SKM-1 treated with dmso at 0.1 percent for 144 hours (cell line): ENCODE measurements around the gene RASAL2.
"Not testable (repeated sequence)": the region's sequence is repeated elsewhere in the genome, so short reads cannot be mapped to it uniquely, and the experiment has no call there.

Experiments
- DNase-seq: peaks from one replicate; lab custom pipeline; 2025; ENCODE audit not compliant: unreplicated experiment; lab: John Stamatoyannopoulos, UW

RASAL2 gene

DNA sequence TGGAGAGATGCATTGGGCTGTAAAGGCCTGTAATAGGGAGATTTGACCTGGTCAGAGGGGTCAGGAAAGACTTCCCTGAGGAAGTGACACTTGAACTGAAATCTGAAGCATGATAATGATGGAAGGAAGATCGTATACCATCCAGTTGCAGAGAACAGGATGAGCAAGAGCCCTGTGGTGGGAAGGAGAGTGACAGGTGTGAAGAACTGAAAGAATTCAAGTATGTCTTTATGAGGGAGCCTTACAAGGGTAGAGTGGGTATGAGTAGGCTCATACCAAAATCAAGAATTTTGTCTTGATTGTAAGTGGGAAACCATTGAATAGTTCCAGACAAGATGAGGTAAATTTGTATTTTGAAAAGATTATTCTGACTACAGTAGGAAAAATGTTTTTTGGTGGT is 129.4 kb downstream of the RASAL2 start:
- no peak for DNase-seq

DNA sequence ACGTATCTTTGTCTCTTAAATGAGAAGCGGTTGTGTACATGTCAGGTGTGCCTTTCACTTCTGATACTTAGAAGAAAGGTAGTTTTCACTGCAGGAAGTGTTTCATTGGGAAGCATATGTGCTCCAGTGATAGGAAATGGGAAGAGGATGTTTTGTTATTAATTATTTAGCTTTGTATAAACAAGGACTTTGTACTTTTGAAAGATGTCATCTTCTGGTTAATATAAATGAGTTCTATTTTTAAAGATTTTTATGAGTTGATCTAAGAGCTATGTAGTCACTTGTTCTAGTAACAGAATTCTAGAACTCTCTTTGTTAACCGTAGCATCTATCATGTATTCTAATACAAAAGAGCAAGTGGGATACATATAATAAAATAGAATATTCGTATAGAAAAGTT is 130.5 kb downstream of the RASAL2 start:
- no peak for DNase-seq

DNA sequence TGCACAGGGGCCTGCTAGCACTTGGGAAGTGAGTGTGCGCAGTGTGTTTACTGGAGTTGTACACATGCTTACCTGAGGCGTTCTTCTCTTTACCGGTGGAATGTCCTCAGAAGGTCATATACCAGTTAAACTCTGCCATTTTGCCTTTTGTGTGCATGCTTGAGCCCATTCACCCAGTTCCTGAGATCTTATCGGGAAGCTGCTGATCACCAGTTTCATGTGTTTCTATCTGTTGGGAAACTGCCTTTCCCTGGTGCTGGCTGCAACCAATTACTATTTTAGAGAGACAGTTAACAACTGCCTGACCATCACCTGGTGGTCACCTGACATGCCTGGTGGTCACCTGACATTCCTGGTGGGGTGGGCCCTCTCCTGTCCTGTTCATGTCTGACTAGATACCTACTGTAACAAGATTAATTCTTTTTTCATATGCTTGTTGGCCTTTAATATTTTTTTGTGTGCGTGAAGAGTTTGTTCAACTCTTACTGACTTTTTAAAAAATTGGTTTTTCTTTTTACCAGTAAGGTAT is 137.0 kb downstream of the RASAL2 start:
- DNase-seq, result no peak

DNA sequence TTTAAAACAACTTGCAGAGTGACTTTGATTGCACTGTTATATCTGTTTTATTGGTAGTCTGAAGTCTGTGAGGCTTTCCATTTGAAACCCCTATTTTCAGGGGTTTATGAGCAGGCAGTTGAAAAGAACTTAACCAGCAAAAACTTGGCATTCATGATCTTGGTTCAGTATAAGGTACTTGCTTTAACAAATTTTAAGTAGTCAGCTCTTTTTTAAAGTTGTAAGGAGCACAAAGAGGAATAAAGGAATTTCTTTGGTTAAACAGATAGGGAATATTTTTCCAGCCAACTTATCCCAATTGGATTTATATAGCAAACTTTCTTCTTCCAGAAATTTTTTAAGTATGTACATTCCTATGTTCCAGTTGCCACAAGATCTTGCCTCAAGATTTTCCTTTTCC is 138.2 kb downstream of the RASAL2 start:
- no peak for DNase-seq

DNA sequence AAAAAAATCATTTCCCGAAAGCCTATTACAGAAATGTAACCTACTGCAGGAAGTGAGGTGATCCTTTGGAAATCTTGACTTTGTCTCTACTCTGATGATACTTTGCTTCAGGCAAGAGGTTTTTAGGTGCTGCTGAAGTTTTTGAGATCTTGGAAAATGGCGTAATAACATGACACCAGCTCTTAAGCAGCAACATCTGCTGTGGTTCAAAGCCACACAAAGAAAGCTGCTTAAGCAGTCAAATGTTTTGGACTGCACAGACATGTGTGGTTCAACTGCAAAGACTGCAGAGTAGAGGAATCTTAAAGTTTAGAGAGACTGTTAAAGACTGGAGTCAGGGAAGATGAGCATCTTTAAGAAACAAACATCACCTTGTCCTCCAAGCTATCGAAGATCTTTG is 139.0 kb downstream of the RASAL2 start:
- DNase-seq, result no peak

DNA sequence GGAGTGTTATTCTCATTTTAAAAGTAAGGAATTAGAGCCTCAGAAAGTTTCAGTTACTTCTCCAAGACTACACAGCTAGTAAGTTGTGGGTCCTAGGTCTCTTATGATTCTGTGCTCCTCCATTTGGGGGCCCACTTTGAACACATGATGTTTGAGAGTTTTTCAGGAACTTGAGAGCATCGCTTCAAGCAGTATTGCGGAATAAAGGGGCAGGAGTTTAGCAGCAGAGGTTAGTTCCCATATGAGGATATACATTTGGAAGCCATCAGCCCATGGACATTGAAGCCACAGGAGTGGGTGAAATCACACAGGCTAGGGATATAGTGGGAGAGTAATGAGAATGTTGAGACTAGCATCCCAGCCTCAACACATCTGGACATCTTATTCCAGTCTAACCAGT is 143.2 kb downstream of the RASAL2 start:
- no peak for DNase-seq

DNA sequence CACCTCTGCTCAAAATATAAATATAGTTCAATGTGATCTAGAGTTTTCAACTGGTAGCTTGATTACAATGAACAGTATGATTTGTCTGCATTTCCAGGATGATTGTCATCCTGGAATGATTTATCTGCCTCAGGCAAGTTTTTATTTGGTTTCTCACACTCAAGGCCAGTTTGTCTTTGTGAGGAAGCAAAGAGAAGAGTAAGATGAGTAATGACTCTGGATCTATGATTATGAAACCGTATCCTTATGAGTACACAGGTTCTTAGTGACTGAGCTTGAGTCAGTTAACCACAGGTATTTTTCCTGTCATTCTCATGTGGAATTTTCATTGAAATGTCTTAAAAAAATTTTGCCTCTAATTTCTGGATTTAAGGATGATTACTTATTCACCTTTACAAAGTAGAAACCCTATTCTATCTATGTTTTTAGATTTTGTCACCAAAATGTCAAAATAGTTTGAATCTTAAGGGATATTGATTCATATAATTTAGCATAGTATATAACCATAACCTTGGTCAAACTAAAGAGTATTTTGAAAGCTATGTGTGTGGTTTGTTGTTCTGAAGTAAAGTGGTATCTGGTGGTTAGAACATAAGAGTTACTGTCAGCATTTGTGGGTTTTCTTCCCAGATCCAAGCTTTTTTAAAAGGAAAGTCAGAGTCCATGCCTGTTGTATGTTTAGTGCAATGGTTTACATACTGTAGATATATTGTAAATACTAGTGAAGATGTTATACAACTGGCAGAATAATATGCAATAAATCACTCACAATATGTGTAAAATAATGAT is 145.0 kb downstream of the RASAL2 start:
- peak; percentile 47 for DNase-seq

DNA sequence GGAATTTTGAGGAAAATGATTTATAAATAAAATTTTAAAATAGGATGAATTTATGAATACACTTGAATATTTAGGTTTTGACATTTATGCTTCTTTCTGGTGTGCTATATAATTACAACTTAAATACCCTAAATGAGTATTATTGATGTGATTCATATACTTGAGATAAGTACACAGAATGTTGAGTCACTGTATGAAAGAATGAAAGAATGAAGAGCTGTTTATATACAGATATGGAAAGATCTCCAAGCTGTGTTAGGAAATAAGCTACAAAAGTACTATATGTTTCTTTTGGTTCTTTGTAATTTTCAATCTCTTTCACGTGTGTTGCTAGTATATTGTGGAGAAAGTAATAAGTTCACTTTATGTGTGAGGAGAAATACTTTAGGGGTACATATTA is 147.2 kb downstream of the RASAL2 start:
- DNase-seq, result no peak

DNA sequence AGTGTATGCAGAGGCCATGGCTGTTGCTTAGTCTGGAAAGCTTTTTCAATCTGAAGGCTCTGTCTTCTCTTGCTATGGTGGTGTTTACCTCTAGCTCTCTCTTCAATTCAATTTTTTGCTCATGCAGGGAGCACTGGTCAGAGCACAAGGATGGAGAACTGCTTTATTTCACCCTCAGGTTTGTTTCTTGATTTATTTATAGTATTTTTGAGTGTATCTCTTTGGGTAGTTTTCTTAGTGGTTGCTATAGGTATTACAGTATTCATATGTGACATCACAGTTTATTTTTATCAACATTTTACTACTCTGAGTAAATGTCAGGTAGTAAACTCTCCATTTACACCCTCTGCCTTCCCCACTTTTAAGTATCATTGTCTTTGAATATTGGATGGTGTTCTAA is 147.9 kb downstream of the RASAL2 start:
- DNase-seq, result no peak

DNA sequence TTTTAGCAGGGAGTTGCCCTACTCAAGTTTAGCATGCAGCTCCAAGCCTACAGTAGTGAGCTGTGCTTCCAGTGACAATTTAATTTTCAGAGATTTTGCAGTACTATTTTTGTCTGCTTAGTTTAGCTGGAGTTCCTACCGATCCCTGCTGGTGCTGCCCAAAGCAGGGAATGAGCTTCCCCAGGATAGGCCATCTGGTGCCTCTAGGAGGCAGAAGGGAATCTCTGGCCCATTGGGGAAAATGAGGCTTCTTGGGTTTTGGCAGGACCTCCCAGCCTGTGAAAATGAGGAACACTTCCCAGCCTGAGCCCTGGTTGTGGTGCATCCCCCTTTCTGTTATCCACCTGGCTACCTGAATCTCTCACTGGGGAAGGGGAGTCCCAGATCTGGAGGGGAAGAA is 149.2 kb downstream of the RASAL2 start:
- no peak for DNase-seq

DNA sequence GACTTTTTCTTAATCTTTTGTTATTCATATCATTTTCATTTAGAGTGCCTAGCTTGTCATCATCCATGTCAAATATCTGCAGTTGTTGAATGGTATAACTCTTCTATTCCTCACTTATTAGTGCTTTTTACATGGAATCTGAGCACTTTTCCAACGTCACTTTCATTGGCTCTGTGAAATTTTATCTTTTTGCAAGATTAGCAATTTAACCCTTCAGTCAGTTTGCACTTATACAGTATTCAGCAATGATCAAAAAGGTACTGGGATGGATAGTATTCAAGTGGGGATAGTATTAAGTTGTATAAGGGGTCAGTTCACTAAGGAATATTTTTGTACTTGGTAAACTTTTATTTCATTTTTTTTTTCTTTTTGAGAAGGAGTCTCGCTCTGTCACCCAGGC is 150.0 kb downstream of the RASAL2 start:
- no peak for DNase-seq

DNA sequence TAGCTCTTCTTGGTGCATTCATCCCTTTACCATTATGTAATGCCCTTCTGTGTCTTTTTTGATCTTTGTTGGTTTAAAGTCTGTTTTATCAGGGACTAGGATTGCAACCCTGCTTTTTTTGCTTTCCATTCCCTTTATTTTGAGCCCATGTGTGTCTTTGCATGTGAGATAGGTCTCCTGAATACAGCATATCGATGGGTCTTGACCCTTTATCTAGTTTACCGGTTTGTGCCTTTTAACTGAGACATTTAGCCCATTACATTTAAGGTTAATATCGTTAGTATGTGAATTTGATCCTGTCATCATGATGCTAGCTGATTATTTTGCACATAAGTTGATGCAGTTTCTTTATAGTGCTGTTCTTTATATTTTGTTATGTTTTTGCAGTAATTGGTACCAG is 154.4 kb downstream of the RASAL2 start:
- DNase-seq, result not testable (repeated sequence)

DNA sequence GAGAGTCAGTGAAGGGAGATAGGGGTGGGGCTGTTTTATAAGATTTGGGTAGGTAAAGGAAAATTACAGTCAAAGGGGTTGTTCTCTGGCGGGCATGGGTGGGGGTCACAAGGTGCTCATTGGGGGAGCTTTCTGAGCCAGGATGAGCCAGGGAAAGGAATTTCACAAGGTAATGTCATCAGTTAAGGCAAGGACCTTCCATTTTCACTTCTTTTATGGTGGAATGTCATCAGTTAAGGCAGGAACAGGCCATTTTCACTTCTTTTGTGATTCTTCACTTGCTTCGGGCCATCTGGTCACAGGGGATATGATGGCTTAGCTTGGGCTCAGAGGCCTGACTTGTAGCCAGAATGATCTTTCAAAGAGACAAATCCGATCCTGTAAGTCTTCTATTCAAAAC is 159.7 kb downstream of the RASAL2 start:
- DNase-seq, result not testable (repeated sequence)

DNA sequence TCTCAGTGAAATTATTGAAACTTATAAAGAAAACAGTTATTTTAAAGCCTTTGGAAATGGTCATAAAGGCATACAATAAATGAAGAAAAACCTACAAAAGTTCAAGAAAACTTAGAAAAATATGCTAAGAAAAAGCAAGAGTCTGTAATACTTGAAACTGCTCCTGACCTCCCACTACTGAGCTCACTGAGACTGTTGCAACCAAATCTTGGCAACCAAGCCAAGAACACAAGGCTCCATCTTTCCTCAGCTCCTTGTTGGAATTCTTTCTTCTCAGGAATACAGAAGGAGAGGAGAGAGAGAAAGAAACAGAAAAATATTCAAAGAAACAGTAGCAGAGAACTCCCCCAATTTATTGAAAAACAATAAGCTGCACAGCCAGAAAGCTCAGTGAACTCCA is 160.5 kb downstream of the RASAL2 start:
- DNase-seq, result no peak

DNA sequence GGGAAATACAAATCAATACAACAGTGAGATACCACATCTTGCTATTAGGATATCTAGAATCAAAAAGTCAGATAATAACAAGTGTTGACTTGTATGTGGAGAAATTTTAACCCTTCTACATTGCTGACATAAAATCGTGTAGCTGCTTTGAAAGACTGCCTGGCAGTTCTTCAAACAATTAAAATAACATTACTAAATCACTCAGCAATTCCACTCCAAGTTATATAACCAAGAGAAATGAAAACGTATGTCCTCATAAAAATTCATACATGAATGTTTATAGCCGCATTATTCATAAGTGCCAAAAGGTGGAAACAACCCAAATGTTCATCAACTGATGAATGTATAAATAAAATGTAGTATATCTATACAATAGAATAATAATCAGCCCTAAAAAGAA is 164.6 kb downstream of the RASAL2 start:
- no peak for DNase-seq

DNA sequence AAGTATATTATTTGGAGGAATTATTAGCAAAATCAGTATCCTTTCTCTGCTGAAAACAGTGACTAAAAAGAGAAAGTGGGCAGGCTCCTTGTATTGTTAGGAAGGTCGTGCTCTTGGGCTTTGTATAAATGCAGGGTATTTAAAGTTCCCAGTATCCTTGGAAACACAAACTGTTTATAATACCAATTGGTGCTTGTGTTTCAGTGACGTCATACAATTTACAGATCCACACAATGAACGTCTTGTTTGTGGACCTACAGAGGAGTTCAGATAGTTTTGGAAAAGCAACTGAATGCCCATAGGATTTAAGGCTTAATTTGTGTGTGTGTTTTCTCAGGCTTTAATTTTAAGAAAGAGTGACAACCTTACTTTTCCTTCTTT is 168.2 kb downstream of the RASAL2 start:
- DNase-seq, result no peak

DNA sequence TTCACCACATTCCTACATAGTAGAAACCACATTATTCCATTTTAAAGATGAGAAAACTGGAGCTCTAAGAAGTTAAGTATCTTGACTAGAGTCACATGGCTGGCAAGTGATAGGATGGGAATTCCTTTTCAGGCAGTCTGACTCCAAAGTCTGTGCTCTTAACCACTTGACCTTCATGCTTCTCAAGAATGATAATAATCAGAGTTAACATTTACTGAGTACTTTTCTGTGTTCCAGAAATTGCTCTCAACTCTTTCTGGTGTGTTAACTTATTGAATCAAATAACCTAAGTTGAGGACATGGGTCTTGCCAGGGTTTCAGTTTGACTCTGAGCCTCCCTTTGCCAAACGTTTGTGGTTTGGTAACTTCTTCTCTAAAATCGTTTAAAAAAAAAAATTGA is 169.4 kb downstream of the RASAL2 start:
- DNase-seq, result no peak

DNA sequence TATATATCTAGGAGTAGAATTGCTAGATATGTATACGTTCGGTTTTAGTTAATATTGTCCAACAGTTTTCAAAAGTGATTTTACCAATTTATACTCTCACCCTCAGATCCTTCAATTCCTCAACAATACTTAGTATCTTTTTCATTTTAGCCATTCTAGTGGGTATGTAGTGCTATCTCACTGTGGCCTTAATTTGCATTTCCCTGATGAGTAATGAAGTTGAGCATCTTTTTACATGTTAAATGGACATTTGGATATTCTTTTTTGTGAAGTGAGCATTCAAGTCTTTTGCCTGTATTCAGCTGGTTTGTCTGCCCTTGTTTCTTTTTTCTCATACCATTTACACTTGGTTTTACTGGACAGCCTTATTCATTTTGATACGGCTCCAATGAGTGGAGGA is 172.2 kb downstream of the RASAL2 start:
- DNase-seq, result no peak

DNA sequence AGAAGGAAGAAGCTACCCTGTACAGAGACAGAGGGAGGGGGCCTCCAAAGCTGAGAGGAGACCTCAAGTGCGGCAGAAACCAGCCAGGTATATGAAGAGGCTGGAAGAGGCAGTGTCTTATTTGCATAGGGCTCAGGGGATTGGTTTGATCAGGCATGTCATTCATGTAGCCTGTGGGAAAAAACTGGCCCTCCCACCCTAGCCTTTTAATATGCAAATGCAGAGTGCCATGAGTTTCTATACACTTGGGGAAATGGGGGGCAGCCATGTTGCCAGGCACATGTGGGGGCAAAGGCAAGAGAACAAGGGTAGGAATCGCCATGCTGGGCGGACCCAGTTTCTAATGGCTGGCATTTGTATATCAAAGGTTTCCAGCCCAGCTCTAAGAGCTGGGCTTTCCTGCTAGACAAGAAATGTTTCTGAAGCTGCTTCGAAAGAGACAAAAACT is 172.7 kb downstream of the RASAL2 start:
- no peak for DNase-seq

DNA sequence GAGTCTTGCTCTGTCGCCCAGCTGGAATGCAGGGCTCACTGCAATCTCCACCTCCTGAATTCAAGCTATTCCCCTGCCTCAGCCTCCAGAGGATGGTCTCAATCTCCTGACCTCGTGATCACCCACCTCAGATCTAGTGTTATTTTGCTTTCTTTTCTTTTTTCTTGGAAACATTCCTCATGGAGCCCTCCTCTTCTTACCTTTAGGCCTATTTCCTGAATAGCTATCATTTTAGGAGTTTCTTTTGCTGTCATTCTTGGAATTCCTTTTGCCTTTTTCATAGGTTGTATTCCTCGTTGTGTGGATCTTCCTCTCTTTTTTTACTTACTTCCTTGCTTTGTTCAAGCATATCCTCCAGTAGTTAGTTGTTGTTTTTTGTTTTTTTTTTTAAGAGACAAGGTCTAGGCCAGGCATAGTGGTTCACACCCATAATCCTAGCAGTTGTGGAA is 173.8 kb downstream of the RASAL2 start:
- no peak for DNase-seq

DNA sequence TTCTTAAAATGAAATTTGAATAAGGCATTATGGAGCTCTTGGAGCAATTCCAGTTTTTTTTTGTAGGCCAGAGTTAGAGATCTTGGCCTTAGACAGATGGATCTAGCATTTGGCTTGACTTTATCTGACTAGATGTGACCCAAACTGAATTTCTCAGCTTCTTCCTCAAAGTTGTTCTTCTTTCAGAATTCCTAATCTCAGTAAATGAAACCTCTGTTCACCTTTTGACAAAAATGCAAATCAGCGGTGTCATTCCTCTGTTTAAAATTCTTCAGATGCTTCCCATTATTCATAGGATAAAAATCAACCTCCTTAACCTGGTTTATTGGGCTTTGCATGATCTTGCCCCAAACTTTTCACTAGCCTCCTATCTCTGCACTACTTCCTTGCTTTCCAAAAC is 177.6 kb downstream of the RASAL2 start:
- no peak for DNase-seq

DNA sequence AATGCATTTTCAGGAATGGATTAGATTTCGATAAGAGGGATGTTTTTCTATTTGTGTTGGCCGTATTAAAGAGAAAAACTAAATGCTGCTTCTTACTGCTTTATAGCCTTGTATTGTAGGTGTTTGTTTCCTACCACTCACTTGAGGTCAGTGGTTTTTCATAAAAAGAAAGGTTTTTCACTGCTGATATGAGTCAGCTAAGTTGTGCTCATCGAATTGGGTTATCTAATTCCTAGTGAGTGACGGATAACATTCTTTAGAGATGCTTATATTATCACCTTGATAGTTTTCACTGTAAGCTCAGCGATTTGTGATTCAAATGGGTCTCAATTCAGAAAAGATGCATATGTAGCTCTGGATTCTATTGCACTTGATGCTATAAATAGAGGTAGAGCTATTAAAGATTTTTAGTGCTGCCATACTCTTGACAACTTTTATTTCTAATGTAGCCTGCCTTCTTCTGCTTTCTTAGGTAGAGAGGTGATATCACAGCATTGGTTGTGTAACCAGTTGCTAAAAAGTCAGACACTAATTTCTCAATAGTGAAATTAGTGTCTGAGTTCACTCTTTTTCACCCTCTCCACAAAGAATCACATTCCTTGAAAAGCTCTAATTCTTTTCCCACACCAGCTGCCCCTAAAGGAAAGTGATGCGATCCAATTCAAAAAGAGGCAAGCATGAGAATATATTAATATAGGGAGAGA is 180.0 kb downstream of the RASAL2 start:
- DNase-seq, result peak; percentile 71
